Retina (tissue), 1 donor: Measurements from ENCODE around the gene FUT7.
"Not testable (repeated sequence)": the region's sequence is repeated elsewhere in the genome, so short reads cannot be mapped to it uniquely, and the experiment has no call there.

Experiments used
- DNase-seq: peaks from one replicate; pipeline ENCODE4 v3.0.0-alpha.2; 2016

Gene FUT7

DNA sequence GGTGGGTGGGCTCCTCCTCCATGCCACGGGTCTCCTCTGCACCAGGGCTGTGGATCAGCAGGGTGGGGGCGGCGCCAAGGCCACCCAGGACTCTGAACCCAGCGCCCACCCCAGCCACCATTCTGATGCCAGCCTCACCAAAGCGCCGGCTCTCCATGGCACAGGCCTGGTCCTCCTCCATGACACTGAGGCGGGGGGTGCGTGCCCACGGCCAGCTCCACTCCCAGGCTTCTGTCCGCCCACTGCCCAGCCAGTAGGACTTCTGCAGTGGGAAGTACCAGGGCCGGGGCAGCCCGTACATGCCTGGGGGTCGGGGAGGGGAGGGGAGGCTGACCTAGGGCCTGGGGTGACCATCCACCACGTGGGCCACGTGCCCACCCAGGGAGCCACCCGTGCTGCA, 15.5 kb downstream of the FUT7 start:
- DNase-seq: no peak

- no peak for DNase-seq
Measured at GRCh38 chr9:137015976-137016375, 15.9 kb downstream of the FUT7 start.

- DNase-seq: no peak
Measured at GRCh38 chr9:137015540-137015930, 16.4 kb downstream of the FUT7 start.

DNA sequence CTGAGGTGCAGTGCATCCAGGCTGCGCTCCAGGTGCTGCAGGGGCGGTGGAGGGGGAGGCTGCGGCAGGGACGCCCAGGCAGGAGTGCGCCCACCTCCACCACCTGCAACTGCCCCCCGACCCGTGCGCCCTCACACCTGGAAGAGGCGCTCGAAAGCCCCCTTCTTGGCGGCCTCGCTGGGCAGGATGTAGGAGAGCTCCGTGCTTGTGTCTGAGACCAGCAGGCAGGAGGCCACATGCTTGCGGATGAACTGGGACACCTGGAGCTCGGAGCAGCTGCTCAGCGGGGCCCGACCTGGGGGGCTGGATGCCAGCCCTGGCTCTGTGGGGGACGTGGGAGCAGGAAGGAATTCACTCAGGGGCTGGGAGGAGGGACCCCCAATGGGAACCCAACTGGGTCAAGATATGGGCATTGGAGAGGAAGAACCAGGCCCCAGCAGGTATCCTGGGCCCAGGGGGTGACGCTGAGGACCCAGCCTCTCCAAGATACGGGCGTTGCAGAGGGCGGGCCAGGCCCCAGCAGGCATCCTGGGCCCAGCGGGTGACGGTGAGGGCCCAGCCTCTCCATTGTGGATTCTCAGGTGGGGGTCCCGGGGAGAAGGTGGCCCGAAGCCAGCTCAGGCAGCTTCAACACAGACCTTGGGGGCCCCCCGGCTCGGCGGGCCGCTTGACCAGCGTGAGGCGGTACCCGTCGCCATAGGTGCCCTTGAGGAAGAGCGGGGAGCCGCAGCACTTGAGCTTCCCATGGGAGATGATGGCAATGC, 16.9 kb downstream of the FUT7 start:
- no peak for DNase-seq

DNA sequence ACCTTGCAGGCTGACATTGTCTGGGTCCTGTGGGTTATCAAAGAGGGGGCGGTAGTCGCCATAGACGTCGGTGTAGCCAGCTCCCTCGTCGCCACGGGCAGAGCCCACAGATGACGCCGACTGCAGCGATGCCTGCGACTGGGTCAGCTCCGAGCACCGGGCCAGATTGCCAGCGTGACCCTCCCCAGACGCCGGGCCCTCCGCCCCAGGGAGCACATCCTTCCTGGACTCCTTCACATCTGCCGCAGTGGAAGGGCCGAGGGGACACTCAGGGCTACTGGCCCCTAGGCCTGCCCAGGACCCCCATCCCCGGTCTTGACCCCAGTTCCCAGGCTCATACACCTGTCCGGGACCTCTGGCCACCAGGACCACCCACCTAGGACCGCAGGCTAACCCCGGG, 17.7 kb downstream of the FUT7 start:
- DNase-seq: no peak

GRCh38 chr9:137013571-137013940, 18.3 kb downstream of the FUT7 start:
- DNase-seq: no peak

GRCh38 chr9:137012694-137013570, 19.0 kb downstream of the FUT7 start:
- DNase-seq: no peak

GRCh38 chr9:137011907-137012675, 19.8 kb downstream of the FUT7 start:
- no peak for DNase-seq

- DNase-seq: no peak
Measured at GRCh38 chr9:137011156-137011555, 20.7 kb downstream of the FUT7 start.

GRCh38 chr9:137009938-137010732, 21.8 kb downstream of the FUT7 start:
- DNase-seq: no peak

GRCh38 chr9:137009217-137009616, 22.7 kb downstream of the FUT7 start:
- DNase-seq: no peak

DNA sequence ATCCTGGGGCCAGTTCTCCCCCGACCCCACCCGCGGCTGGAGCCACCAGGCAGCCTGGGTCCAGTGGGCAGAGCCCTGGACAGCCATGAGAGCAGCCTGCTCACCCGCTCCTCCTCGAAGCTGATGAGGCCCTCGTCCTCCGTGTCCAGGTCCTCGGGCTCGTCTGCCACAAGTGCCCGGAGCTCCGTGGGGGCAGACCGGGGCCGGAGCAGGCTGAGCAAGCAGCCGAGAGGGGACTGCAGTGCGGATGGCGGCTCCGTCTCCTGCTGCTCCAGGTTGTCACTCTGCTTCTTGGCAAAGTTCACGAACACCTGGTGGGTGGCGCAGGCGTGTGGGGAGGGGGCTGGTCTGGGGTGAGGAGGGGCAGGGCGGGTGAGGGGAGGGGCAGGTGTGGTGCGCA, 23.6 kb downstream of the FUT7 start:
- no peak for DNase-seq

DNA sequence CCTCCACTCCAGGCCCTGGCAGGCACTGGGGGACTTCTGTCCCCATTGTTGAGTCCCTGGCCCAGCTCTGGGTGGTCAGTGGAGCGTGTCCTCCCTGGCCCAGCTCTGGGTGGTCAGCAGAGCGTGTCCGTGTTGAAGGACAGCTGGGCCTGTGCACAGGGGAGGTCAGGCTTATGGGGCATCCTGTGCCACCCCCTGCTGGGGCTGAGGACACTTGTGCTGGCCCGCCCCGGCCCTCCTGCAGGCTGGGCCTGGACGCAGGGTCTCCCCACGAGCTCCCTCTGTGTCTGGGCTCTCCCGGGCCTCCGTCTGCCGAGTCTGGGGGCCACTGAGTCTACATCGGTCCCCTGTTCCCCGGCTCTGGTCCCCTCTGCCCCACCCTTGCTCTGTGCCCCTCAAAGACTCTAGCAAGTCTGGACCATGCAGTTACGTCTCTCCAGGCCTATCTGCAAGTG, 24.0 kb downstream of the FUT7 start:
- no peak for DNase-seq

DNA sequence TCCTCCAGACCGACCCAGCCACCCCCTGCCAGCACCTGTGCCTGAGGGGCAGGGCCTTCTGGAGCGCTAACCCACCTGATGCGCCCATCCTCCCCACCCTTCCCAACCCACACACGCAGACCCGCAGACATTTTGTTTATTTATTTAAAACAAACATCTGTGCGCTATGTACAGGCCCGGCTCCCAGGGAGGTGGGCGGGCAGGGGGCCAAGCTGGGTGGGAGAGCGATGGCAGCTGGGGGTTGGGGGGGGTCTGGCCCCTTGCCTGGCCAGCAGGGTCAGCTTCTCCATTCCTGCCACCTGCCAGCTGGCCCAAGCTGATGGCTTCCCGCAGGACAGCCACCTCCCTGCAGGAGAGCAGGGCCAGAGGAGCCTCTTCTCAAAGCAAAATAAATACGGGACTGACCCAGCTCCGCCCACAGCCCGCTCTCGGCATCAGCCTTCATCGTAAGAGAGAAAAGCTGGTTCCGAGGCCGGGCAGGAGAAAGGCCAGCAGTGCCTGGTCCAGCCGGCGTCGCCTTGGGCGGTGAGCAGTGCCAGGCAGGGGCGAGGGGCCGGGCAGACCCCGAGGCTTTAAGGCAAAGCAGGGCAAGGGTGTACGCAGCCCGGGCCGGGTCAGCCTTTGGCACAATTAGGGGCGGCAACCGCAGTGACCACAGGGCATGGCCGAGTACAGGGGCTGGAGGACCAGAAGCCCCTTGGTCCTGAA, 24.6 kb downstream of the FUT7 start:
- DNase-seq: no peak

GRCh38 chr9:137006116-137007003, 25.5 kb downstream of the FUT7 start:
- DNase-seq: no peak

- not testable (repeated sequence) for DNase-seq
Measured at GRCh38 chr9:137004285-137004684, 27.6 kb downstream of the FUT7 start.

GRCh38 chr9:137002646-137003041, 29.2 kb downstream of the FUT7 start:
- no peak for DNase-seq

GRCh38 chr9:137001857-137002645, 29.8 kb downstream of the FUT7 start:
- no peak for DNase-seq

DNA sequence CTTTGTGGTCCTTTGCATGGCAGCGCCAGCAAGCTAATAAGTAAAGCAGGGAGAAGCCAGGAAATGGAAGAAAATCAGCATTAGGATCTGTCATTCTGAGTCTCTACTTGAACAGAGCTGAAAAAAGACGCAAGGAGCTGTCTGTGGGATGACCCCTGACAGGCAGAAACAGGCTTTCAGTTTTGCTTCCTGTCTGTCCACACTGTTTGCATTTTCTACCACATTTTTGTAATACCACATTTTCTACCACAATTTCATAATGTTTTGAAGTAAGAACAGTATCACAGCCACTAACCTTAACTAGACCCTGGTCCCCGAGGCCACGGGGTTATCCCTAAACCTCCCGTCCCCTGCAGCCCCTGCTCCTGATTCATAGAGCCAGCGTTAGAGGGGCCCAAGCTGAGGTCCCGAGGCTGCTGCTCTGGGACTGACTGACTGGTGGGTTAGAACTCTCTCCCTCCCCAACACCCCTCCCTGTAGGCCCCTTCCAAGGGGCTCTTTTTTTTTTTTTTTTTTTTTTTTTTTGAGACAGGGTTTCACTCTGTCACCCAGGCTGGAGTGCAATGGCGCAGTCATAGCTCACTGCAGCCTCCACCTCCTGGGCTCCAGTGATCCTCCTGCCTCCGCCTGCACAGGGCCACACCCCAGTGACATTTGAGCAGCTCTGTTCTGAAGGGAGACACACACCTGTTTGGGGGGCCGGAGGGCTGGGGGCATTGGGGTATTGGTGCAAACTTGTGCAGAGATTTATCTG, 31.5 kb downstream of the FUT7 start:
- no peak for DNase-seq
